GM12873 (cell line): ENCODE data around the gene SEMG2.

ENCODE experiments used
- TF ChIP-seq, protein P1 (sequence below): IDR thresholded peaks from 2 replicates; pipeline ENCODE4 v1.5.1; 2012; ENCODE audit warnings: low read depth, mild to moderate bottlenecking, moderate library complexity, low read length, control low read depth; ENCODE audit not compliant: insufficient read depth; ENCODE audit errors: missing control alignments

The SEMG2 gene

DNA sequence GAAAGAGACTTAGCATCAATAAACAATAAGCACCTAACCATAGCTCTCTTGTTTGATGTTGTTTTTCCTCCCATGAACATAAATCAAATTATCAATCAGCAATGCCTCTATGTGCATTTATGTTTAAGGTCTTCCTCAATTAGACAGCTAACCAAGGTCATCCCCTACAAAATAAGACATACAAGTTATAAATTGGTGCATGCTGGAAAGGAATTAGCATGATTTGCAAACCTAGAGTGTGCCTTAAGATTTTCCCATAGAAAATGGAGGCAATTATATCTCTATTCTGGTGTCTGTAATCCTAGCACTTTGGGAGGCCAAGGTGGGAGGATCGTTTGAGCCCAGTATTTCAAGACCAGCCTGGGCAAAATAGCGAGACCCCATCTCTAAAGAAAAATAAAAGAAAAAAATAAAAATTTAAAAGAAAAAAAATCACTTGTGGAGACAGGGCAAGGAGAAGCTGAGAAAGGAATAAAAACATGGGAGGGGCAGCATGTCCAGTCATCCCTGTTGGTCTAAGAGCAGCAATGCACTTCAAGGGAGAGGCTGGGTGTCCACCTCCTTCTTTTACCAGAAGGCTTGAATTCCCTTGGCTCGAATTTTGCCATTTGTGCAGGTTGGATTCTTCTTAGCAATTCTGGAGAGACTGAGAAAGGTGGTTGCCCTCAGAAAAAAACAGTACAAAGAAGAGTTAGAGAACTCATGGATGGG, 42.5 kb downstream of the SEMG2 start:
- TF ChIP-seq, protein P1, sequence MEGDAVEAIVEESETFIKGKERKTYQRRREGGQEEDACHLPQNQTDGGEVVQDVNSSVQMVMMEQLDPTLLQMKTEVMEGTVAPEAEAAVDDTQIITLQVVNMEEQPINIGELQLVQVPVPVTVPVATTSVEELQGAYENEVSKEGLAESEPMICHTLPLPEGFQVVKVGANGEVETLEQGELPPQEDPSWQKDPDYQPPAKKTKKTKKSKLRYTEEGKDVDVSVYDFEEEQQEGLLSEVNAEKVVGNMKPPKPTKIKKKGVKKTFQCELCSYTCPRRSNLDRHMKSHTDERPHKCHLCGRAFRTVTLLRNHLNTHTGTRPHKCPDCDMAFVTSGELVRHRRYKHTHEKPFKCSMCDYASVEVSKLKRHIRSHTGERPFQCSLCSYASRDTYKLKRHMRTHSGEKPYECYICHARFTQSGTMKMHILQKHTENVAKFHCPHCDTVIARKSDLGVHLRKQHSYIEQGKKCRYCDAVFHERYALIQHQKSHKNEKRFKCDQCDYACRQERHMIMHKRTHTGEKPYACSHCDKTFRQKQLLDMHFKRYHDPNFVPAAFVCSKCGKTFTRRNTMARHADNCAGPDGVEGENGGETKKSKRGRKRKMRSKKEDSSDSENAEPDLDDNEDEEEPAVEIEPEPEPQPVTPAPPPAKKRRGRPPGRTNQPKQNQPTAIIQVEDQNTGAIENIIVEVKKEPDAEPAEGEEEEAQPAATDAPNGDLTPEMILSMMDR: no peak

GRCh38 chr20:45266977-45267376, 45.8 kb downstream of the SEMG2 start:
- TF ChIP-seq, protein P1: no peak

GRCh38 chr20:45268531-45268930, 47.4 kb downstream of the SEMG2 start:
- TF ChIP-seq, protein P1: no peak

GRCh38 chr20:45269056-45269455, 47.9 kb downstream of the SEMG2 start:
- TF ChIP-seq, protein P1: no peak

- TF ChIP-seq, protein P1: no peak
Measured at GRCh38 chr20:45269754-45270270, 48.6 kb downstream of the SEMG2 start.
